Measurements from ENCODE around the gene SLC41A1.
"Not testable (repeated sequence)": the region's sequence is repeated elsewhere in the genome, so short reads cannot be mapped to it uniquely, and the experiment has no call there.

SLC41A1 gene

DNA sequence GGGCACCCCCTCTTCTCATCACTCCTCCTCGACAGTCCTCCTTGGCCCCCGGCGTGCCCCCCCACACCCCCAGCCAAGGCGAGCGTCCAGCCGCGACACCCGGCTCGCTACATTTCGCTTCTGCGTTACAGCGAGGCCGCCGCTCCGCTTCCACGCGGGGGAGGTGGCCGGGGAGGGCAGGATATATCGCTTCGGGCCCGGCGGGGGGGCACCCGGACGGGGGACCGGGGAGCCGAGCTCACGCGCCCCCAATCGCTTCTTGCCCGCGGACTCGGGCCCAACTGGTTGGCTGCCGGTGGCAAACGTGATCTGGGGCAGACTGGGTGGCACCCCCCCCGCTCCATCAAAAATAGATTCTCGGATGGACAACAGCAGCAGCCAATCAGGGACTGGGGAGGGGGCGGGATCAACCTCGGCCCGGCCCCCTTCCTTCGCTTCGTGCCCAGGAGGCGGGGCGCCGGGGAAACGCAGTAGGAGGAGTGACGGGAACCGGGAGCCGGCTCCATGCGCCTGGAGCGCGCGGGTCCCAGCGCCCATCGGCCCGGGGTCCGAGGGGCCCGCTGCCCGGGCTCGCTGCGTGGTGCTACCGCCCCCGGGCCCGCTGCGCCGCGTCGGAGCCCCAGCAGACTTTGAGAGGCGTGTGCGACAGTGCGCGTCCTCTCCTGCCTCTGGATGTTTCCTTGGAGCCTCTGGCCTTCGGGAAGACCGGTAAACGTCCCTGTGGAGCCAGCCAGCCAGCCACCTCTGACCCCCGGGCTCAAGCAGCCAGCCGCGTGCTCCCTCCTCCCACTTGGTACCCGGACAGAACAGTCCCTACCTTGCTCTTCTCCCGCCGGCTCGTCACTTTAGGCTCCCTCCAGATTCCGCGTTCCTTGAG, at the start of gene SLC41A1:
TSS of gene SLC41A1 (minus strand) at position 321 of the 877 bp plus-strand sequence. CDS start 2,757 bp downstream, outside the sequence.
- Histone ChIP-seq H3K9me3 (ENCODE audit: insufficient read depth, low read depth, low read length) (no peaks in the 10 kb centered on the region), H3K27ac (ENCODE audit: low read length) (no peak within 1 kb of the TSS), H3K27me3 (ENCODE audit: insufficient read depth, low read length) (peaks cover 13% of the 10 kb centered on the region), H3K4me1 (ENCODE audit: insufficient read depth, low read length) (peaks cover 4% of the 10 kb centered on the region; the same call in 1 of the 2 replicates), H3K4me3 (ENCODE audit: low read length) (peak within 1 kb of the TSS; percentile 94), H3K36me3 (ENCODE audit: insufficient read depth, low read depth, low read length) (peaks cover 24% of the 10 kb centered on the region), H3K9ac (ENCODE audit: low read depth, low read length) (peak within 1 kb of the TSS; percentile 84; the same call in 1 of the 2 replicates)

DNA sequence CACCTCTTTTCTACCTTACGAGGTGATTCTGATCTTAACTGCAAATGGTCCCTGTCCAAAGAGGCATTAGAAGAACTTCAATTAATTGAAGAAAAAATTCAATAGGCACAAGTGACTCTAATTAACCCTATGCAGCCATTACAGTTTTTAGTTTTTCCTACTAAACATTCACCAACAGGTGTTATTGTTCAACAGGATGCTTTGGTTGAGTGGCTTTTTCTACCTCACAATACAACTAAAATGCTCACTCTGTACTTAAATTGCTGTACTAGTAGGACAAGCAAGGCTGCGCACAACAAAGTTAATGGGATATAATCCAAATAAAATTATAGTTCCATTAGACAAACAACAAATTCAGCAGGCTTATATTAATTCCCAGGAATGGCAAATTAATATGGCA, 48.5 kb upstream of the SLC41A1 start:
- no peak overlapping the region for H3K4me3 ChIP-seq (ENCODE audit: low read length)
- no peaks in the 10 kb centered on the region for H3K4me1 ChIP-seq (ENCODE audit: insufficient read depth, low read length)
- H3K9me3 ChIP-seq (ENCODE audit: insufficient read depth, low read depth, low read length) = no peaks in the 10 kb centered on the region
- H3K9ac ChIP-seq (ENCODE audit: low read depth, low read length) = no peak overlapping the region
- H3K27ac ChIP-seq (ENCODE audit: low read length) = no peak overlapping the region
- no peaks in the 10 kb centered on the region for H3K36me3 ChIP-seq (ENCODE audit: insufficient read depth, low read depth, low read length)
- H3K27me3 ChIP-seq (ENCODE audit: insufficient read depth, low read length) = no peaks in the 10 kb centered on the region

DNA sequence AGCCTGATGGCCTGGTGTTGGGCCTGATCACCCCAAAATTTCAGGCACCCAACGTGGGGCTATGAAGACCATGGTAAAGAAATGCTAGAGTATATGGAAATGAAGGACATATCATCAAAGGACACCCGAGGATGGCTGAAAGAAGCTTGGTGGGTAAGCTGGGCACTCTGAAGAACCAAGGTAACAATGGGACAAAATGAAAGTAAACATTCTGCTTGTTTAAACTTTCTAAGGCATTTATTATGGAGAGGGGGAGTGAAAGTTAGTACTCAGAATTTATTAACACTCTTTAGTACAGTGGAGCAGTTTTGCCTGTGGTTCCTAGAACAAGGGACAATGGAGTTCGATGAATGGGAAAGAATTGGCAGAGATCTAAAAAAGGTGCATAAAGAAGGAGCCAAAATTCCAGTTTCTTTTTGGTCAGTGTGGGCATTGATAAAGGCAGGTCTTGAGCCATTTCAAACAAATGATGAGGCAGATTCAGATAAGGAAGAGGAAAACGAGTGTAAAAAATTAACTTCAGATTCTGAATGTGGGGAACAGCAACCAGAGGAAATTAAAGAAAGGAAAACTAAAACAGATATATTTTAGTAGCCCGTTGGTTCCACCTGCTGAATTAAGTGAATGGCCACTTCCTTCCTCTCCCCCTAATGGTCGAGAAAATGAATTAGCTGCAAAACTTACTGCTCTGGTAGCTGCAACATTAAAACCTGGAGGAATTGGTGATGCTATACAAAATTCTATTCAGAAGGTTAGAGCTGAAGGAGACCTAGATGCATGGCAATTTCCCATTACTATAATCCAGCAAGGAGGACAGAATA, 45.4 kb upstream of the SLC41A1 start:
- Histone ChIP-seq H3K36me3 (ENCODE audit: insufficient read depth, low read depth, low read length) (no peaks in the 10 kb centered on the region), H3K27ac (ENCODE audit: low read length) (no peak overlapping the region), H3K4me3 (ENCODE audit: low read length) (no peak overlapping the region), H3K27me3 (ENCODE audit: insufficient read depth, low read length) (no peaks in the 10 kb centered on the region), H3K4me1 (ENCODE audit: insufficient read depth, low read length) (no peaks in the 10 kb centered on the region), H3K9ac (ENCODE audit: low read depth, low read length) (no peak overlapping the region), H3K9me3 (ENCODE audit: insufficient read depth, low read depth, low read length) (no peaks in the 10 kb centered on the region)

DNA sequence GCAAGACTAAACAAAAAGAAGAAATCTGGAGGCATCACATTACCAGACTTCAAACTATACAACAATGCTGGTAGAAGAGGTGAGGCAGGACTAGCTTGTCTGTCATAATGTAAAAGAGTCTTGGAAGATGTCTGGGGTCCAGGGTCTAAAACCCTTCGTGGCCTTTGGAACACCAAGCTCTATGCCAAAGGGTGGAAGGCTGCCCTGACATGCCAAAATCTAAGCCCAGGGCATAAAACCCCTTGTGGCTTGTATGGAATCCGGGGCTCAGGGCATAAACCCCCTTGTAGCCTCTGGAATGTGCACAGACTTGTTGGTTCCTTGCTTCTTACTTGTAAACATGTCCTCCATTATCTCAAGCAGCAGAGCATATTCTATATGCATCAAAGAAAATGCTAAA, 44.5 kb upstream of the SLC41A1 start:
- not testable (repeated sequence) for H3K27ac ChIP-seq (ENCODE audit: low read length); H3K4me1 ChIP-seq (ENCODE audit: insufficient read depth, low read length); H3K27me3 ChIP-seq (ENCODE audit: insufficient read depth, low read length); H3K9me3 ChIP-seq (ENCODE audit: insufficient read depth, low read depth, low read length); H3K4me3 ChIP-seq (ENCODE audit: low read length); H3K36me3 ChIP-seq (ENCODE audit: insufficient read depth, low read depth, low read length); H3K9ac ChIP-seq (ENCODE audit: low read depth, low read length)

DNA sequence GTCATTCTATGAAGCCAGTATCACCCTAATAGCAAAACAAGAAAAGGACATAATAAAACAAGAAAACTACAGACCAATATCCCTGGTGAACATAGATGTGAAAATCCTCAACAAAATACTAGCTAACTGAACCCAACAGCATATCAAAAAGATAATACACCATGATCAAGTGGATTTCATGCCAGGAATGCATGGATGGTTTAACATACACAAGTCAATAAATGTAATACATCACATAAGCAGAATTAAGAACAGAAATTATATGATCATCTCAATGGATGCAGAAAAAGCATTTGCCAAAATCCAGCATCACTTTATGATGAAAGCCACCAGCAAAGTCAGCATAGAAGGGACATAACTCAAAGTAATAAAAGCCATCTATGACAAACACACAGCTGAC, 43.4 kb upstream of the SLC41A1 start:
- no peak overlapping the region for H3K27ac ChIP-seq (ENCODE audit: low read length)
- H3K36me3 ChIP-seq (ENCODE audit: insufficient read depth, low read depth, low read length) = no peaks in the 10 kb centered on the region

DNA sequence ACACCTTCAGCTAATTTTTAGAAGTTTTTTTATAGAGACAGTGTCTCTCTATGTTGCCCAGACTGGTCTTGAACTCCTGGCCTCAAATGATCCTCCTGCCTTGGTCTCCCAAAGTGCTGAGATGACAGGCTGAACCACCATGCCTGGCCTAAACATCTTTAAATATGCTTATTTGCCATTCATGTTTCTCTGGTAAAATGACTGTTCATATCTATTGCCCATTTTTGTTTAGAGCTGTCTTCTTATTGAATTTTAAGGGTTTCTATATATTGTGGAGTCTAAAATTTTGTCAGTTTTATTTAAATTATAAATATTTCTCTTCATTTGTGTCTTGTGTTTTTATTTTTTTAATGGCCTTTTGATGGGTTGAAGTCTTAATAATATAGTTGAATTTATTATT, 40.0 kb upstream of the SLC41A1 start:
- Histone ChIP-seq H3K9ac (ENCODE audit: low read depth, low read length) (no peak overlapping the region), H3K4me3 (ENCODE audit: low read length) (no peak overlapping the region), H3K27ac (ENCODE audit: low read length) (no peak overlapping the region), H3K9me3 (ENCODE audit: insufficient read depth, low read depth, low read length) (peaks cover 4% of the 10 kb centered on the region; the same call in 1 of the 2 replicates), H3K27me3 (ENCODE audit: insufficient read depth, low read length) (peaks cover 3% of the 10 kb centered on the region; the same call in 1 of the 2 replicates), H3K36me3 (ENCODE audit: insufficient read depth, low read depth, low read length) (no peaks in the 10 kb centered on the region), H3K4me1 (ENCODE audit: insufficient read depth, low read length) (no peaks in the 10 kb centered on the region)

More for the DNA sequence above, 43.4 kb upstream of the SLC41A1 start:
- Histone ChIP-seq H3K9ac (ENCODE audit: low read depth, low read length) (no peak overlapping the region), H3K4me1 (ENCODE audit: insufficient read depth, low read length) (no peaks in the 10 kb centered on the region), H3K4me3 (ENCODE audit: low read length) (no peak overlapping the region), H3K9me3 (ENCODE audit: insufficient read depth, low read depth, low read length) (peaks cover 4% of the 10 kb centered on the region; the same call in 1 of the 2 replicates), H3K27me3 (ENCODE audit: insufficient read depth, low read length) (no peaks in the 10 kb centered on the region)

DNA sequence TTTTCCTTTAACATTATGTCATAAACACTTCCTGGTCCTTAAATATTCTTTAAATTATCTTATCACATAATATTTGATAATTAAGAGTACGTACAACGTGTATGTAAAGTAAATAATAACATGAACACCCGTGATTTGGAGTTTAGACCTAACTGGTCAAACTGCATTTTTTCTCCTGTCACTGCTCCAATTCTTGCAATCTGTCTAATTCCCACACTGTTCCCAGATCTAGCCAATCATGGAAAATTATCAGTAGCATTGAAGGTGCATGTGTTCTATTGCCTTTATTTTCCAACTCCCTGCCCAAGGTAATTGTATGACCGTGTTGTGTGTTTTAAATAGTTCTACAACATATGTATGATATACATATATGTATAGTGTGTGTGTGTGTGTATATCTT, 39.0 kb upstream of the SLC41A1 start:
- H3K4me1 ChIP-seq (ENCODE audit: insufficient read depth, low read length) = no peaks in the 10 kb centered on the region
- H3K36me3 ChIP-seq (ENCODE audit: insufficient read depth, low read depth, low read length) = no peaks in the 10 kb centered on the region
- peaks cover 4% of the 10 kb centered on the region; the same call in 1 of the 2 replicates for H3K9me3 ChIP-seq (ENCODE audit: insufficient read depth, low read depth, low read length)
- H3K4me3 ChIP-seq (ENCODE audit: low read length) = no peak overlapping the region
- H3K27ac ChIP-seq (ENCODE audit: low read length) = no peak overlapping the region
- H3K27me3 ChIP-seq (ENCODE audit: insufficient read depth, low read length) = peaks cover 3% of the 10 kb centered on the region; the same call in 1 of the 2 replicates
- H3K9ac ChIP-seq (ENCODE audit: low read depth, low read length) = no peak overlapping the region

DNA sequence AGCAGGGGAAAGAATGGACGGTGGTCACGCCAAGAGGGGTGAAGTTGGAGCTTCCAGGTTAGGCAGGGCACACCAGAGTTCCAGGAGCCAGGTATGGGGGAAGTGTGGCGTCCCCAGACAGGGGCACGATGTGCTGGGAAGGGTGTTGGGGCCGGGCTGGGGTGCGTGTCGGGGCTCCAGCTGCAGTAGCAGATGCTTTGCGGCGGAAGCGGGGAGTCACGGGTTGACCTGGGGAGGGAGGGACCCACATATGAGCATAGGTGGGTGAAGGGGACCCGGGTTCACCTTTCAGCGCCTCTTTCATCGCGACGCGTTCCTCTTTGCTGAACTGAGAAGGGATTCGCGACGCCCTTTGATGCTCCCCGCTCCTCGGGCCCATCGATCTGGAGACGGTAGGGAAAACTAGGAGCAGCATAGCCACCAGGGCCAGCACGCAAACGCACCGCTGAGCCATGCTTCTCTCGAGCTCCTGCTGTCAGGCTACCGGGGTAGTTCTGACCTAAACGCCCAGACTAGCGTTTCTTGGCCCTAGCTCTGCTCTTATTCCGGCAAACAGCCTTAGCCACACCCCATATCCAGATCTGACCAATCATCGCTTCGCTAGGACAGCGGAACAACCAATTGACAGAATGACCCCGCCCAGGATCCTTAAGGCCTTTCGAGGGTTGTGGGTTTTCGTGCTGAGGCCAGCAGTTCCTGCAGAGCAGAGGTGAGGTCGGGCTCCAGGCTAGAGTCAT, 36.8 kb upstream of the SLC41A1 start, which contains the start of gene PM20D1:
TSS of gene PM20D1 (minus strand) at position 514 of the 737 bp plus-strand sequence. CDS start at position 454, 60 bp downstream.
- Histone ChIP-seq H3K36me3 (ENCODE audit: insufficient read depth, low read depth, low read length) (no peaks in the 10 kb centered on the region), H3K4me3 (ENCODE audit: low read length) (no peak within 1 kb of the TSS; the same call in 1 of the 2 replicates), H3K9me3 (ENCODE audit: insufficient read depth, low read depth, low read length) (peaks cover 4% of the 10 kb centered on the region; the same call in 1 of the 2 replicates), H3K27ac (ENCODE audit: low read length) (no peak within 1 kb of the TSS), H3K9ac (ENCODE audit: low read depth, low read length) (no peak within 1 kb of the TSS), H3K4me1 (ENCODE audit: insufficient read depth, low read length) (no peaks in the 10 kb centered on the region), H3K27me3 (ENCODE audit: insufficient read depth, low read length) (peaks cover 3% of the 10 kb centered on the region; the same call in 1 of the 2 replicates)

DNA sequence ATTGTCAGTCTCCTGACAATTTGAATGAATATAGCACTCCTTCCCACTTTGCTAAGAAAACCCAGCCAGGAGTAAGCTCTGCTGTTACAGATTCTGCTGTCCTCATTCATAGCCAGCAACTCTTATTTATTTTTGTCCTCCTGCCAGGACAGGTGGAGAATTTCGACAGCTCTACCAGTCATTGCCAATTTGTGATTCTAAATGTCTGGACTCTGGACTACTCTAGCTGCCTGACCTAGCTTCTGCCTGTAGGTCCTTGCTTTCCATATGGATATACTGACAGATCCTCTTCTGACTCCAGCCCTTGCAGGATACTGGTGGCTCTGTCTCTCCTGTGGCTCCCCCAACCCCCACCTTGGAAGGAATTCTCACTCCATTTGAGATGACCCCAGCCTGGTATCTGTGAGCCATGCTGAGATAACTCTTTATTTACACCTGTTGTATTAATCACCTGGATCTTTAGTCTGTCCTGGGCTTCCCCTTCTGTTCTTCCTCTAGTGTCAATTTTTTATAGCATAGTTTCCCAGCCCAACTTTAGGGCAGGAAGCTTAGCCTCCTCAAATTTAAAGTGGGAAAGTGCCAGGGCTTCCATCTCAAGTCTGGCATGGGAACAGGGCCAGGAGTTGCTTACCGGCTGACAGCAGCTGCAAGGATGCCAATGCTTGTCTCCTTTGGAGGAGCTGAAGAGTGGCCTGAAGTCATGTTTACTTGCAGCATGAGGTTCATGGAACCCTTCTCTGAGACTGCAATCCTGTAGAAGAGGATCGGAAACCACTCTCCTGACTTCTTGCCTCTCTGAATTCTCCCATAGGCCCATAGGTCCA, 30.2 kb upstream of the SLC41A1 start:
- no peaks in the 10 kb centered on the region for H3K36me3 ChIP-seq (ENCODE audit: insufficient read depth, low read depth, low read length)
- no peak overlapping the region for H3K9ac ChIP-seq (ENCODE audit: low read depth, low read length)
- no peak overlapping the region for H3K27ac ChIP-seq (ENCODE audit: low read length)
- no peaks in the 10 kb centered on the region for H3K4me1 ChIP-seq (ENCODE audit: insufficient read depth, low read length)
- H3K27me3 ChIP-seq (ENCODE audit: insufficient read depth, low read length) = no peaks in the 10 kb centered on the region
- H3K4me3 ChIP-seq (ENCODE audit: low read length) = no peak overlapping the region
- H3K9me3 ChIP-seq (ENCODE audit: insufficient read depth, low read depth, low read length) = no peaks in the 10 kb centered on the region

DNA sequence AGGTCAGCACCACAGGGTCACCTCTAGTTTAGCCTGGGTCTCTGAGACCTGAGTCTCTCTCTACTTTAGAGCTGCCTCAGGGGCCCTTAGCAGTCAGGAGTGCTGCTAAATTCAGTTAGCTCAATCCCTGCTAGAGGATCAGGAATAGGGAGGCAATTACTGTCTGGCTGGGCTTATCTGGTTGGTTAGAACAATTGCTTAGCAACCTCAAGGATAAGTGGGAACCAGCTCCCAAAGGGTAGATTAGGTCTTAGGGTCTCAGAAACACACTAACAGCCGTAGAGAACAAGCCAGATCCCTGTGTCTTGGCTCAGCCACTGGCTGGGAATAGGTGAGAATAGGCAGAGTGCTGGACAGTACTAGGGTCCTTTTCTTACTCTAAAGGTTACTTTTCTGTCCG, 29.2 kb upstream of the SLC41A1 start:
- no peaks in the 10 kb centered on the region for H3K9me3 ChIP-seq (ENCODE audit: insufficient read depth, low read depth, low read length)
- H3K4me3 ChIP-seq (ENCODE audit: low read length) = no peak overlapping the region
- no peak overlapping the region for H3K9ac ChIP-seq (ENCODE audit: low read depth, low read length)
- no peaks in the 10 kb centered on the region for H3K27me3 ChIP-seq (ENCODE audit: insufficient read depth, low read length)
- H3K36me3 ChIP-seq (ENCODE audit: insufficient read depth, low read depth, low read length) = no peaks in the 10 kb centered on the region
- H3K4me1 ChIP-seq (ENCODE audit: insufficient read depth, low read length) = no peaks in the 10 kb centered on the region
- H3K27ac ChIP-seq (ENCODE audit: low read length) = no peak overlapping the region

Data from iPS-20b (cell line).